ENCODE measurements around the gene DNAJC3.

DNA sequence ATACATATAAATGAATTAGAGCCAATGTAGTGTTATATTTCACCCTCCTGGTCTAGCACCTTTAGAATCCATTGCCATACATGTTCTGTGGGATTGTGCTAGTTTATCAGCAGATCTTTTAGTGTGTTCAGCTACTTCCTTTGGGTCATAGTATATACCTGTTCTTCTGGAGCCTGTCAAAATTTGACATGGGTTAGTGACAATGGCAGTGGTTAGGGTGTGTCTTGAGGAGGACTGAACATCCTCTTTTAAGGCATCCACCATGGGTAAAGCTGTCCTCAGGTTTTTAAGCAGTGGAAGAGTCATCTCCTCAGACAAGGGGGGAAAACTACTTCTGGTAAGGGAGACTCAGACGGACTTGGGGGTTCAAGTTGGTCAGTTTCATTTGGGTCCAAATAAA is 29.4 kb downstream of the DNAJC3 start:
- TF ChIP-seq JUND (IDR thresholded peaks at IDR 0.05) (no peak), POLR2AphosphoS5 (IDR thresholded peaks at IDR 0.05; ENCODE audit: low read depth, low read length) (no peak), EZH2phosphoT487 (IDR thresholded peaks at IDR 0.05; ENCODE audit: borderline replicate concordance, low read depth) (no peak), TAF1 (IDR thresholded peaks at IDR 0.05; ENCODE audit: borderline replicate concordance, low read depth, low read length) (no peak), MEF2A (IDR thresholded peaks at IDR 0.05; ENCODE audit: borderline replicate concordance, low read depth) (no peak), SIN3A (IDR thresholded peaks at IDR 0.05; ENCODE audit: borderline replicate concordance, low read depth, low read length) (no peak)
- TF ChIP-seq, protein P1, sequence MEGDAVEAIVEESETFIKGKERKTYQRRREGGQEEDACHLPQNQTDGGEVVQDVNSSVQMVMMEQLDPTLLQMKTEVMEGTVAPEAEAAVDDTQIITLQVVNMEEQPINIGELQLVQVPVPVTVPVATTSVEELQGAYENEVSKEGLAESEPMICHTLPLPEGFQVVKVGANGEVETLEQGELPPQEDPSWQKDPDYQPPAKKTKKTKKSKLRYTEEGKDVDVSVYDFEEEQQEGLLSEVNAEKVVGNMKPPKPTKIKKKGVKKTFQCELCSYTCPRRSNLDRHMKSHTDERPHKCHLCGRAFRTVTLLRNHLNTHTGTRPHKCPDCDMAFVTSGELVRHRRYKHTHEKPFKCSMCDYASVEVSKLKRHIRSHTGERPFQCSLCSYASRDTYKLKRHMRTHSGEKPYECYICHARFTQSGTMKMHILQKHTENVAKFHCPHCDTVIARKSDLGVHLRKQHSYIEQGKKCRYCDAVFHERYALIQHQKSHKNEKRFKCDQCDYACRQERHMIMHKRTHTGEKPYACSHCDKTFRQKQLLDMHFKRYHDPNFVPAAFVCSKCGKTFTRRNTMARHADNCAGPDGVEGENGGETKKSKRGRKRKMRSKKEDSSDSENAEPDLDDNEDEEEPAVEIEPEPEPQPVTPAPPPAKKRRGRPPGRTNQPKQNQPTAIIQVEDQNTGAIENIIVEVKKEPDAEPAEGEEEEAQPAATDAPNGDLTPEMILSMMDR (IDR thresholded peaks at IDR 0.05): no peak
